GM21528 (cell line): ENCODE results near the gene HMX2.

Experiments
- ATAC-seq: cut with Tn5 transposase; IDR thresholded peaks from one replicate; pipeline ENCODE4 v1.9.1; 2021; ENCODE audit warnings: mild to moderate bottlenecking, moderate library complexity; ENCODE audit not compliant: unreplicated experiment, low FRiP score

Gene HMX2

DNA sequence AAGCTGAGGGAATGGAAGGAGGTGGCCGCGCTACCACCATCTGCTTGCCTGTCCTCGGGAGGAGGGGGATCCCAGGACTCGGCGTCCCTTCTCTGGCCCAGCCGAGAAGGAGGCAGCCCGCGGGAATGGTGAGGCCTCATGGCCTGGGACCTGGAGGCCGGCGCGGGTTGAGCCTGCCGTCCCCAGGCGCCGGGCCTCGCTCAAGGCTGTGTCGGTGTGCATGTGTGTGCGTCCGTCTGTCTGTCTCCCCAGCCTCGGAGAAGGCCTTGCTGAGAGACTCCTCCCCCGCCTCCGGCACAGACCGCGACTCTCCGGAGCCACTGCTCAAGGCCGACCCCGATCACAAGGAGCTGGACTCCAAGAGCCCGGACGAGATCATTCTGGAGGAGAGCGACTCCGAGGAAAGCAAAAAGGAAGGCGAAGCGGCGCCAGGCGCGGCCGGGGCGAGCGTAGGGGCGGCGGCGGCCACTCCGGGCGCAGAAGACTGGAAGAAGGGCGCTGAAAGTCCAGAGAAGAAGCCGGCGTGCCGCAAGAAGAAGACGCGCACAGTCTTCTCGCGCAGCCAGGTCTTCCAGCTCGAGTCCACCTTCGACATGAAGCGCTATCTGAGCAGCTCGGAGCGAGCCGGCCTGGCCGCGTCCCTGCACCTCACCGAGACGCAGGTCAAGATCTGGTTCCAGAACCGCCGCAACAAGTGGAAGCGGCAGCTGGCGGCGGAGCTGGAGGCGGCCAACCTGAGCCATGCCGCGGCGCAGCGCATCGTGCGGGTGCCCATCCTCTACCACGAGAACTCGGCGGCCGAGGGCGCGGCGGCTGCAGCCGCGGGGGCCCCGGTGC is 10.9 kb upstream of the HMX2 start:
- no peak for ATAC-seq

- no peak for ATAC-seq
Observed at GRCh38 chr10:123139165-123139520, 8.8 kb upstream of the HMX2 start.

DNA sequence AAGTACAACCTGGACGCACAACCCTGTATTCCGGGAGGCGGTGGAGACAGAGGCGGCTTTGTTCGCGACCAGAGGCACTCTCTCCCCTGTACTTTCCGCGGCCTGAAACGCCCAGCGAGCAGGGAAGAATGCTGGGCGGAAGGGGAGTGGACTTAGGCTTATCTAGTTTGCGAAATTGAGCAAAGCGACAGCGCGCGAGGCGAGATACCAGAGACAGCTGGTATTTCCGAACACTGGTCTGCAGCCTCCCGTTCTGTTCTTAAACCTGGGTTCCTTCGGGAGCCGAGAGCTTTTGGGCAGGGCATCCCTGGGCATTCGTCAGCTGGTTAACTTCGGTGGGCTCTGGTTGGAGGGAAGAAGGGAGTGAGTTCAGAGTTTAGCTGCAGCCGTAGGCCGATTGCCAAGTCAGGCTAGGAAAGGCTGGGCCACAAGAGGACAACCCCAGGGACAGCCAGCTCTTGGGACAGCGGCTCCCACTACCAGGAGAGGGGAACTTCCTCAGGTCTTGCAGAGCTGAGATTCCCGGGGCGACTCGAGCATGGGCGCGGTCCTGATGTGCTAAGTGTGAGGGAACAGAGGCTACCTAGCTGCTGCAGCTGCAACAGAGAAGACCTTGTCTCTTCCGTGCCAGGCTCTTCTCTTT is 8.3 kb upstream of the HMX2 start:
- no peak for ATAC-seq

- no peak for ATAC-seq
Observed at GRCh38 chr10:123140164-123140982, 7.6 kb upstream of the HMX2 start.

DNA sequence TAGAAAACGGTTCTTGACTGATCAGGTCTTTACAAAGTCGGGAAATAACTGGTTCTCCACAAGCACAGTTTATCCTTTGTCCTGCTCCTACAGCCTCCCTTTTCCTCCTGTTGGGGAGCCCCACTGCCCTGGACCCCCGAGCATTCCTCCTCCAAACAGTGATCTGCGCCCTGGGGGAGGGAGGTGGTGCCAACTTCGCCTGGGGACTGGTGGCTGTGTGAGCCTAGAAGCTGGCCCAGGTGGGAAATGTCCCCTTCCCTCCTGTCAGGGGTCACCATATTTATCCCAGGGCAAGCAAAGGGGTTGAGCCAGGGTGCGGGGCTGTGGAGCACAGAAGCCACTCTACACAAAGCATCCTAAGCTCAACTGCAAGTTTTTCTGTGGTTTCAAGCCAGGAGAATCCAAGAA is 6.9 kb upstream of the HMX2 start:
- ATAC-seq: no peak

DNA sequence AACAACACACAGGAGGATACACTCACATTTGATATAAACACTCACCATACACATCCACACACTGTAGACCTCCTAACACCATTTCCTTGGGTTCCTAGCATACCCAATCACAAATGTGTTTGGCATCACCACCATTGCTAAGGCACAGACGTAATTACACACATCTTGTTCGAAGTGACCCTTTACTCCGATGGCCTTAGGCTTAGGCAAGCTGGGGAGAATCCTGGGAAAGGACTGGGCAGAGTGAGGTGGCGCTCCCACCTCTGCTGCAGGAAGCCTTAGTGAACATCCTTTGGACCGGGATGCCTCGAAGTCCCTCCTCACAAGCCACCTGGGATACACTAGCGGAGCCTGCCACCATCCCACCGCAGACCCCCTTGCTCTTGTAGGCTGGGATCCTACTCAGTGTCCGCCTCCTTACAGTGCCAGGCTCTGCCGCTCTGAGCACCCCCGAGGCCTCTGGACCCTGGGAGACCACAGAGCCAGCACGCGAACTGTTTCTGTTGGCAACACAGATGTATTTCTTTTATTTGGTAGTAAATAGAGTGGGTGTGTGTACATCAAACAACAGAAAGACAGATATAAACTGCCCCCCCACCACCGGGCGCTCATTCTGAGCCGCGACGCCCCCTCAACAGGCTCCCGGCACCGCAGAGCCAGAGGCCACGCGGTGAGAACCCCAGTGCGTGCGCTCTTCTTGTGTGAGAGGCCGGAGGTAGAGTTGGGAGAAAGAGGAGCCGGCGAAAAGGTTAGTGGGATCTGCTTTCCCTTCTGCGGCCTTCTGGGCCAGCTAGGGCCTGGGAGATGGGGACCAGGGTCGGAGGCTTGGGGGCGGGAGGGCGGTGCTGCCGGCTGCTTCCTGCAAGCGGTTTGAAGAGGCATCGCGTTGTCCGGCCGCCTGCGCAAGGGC is 5.9 kb upstream of the HMX2 start:
- ATAC-seq: no peak

GRCh38 chr10:123142701-123143161 is 5.2 kb upstream of the HMX2 start:
- ATAC-seq: no peak

GRCh38 chr10:123143162-123143824 is 4.6 kb upstream of the HMX2 start:
- ATAC-seq: no peak

- ATAC-seq: no peak
Observed at GRCh38 chr10:123143825-123144168, 4.1 kb upstream of the HMX2 start.

DNA sequence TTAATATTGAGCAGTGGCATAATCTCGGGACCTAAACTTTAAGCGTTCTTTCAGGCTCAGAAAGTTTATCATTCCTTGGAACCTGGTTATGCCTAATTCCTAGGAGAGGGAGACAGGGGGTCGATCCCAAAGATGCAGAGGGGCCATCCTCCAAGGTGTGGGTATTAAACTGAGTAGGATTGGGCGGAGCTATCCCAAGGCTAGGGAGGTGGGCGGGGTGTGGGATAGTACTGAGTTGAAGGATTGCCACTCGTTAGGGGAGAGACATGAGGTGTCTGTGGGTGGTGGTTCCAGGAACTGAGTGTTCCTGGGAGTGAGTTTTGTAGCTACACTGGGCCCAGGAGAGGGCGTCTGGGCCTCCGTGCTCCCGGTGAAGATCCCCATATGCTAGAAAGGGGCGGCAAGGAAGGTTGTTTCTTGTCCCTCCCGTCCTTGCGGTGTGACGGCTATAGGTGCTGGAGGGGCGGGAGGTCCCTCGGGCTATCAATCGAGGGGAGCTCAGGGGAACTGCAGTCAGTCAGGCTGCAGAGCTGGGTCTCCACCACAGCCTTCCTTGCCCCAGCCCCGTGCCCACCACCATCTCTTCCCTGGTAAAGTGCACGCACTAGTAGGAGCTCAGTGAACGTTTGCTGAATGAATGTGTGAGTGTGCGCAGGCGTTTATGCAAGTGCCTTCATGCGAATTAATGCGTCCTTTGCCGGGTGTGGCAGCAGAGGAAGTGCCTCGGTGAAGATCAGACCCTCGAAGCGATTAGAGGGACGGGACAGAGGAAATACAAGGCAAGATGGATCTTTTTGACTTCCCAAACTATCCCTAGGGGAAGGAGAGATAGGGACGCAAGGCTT is 3.0 kb upstream of the HMX2 start:
- no peak for ATAC-seq

DNA sequence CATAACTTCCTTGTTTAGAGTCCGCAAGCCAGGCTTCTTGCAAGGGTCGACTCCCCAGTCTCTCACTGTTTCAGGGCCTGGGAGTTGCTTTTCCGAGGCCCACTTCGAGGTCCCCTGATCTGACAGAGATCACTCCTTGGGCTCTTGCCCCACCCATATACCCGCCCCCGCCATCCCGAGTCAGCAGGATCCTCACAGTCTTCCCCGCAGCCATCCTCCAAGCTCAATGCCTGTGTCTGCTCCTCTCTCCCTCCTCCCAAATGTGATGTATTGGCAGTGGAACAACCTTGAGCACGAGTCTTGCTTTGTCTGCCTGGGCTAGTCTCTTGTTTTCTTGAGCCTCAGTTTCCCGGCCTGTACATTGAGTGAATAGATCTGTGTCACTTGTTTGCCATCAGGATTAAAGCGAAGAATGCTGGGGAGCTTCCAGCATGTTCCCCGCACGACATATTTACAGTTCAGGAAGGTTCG is 2.4 kb upstream of the HMX2 start:
- no peak for ATAC-seq

DNA sequence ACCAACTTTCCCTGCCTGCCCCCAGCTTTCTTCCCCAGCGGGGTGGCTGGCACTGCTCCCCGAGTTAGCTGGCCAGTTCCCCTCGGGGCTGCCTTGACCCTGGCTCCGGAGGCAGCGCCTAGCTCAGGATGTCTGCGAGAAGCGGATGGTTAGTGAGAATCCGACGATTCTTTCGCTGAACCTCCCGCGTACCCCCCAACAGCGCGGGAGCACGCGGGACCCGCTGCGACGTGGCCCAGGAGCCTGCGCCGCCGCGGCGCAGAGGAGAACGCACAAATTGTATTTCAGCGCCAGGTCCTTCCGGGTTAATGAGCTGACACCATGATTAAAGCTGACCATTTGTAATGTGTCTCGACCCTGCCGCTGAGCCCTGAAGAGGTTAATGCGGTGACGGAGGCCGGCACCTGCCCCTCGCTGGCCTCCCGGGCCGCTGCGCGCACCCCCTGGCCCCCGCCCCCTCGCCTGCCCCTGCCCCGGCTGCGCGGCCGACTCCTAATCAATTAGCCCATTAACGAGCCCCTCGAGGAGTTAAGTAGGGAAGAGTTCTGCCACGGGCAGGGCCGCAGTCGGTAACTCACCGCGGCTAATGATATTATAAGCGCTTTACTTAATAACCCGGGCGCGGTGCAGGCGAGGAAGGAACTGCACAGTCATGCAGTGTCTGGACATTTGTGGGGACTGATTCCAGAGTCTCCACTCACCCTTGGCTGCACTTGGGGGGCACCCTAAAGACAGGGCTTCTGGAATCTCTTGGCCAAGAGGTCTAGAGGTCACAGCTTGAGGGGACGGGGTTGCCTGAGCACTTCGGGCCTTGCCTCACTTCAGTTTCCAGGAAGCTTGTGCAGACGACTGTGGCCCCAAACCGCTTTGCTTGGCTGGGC is 1.7 kb upstream of the HMX2 start:
- ATAC-seq: no peak

DNA sequence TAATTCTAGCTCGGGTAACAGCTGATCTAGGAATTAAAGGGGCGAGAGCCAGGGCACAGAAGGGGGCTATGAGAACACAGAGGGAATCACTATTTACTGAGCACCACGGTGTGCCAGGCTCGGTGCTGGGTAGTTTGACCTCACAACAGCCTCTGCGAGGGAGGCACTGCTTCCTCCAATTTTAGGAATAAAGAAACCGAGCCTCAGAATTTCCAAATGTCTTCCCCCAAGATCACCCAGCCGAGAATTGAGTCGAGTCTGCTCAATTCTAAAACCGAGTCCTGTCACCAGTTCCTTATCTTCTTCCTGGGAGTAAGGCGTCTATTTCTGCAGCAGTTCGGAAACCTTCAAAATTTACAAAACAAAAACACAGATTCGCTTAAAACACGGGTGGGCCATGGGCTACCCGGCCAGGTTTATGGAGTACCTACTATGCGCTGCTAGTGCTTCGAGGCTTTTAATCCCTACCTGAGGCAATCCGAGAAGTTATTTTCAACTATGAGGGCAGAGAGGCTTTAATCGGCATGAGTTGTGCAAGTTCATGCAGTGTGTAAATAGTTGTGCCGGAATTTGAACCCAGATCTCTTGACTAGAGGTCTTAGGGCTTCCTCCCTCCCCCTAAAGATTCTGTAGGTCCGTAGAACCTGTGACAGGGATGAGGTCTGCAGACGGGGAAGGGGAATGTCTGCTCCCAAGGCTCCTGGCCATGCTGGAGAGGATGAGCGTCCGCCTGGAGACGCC is 872 bp upstream of the HMX2 start:
- no peak for ATAC-seq

GRCh38 chr10:123148414-123149161 is 652 bp downstream of the HMX2 start:
- no peak for ATAC-seq

GRCh38 chr10:123149162-123149567 is 1.2 kb downstream of the HMX2 start:
- ATAC-seq: no peak

DNA sequence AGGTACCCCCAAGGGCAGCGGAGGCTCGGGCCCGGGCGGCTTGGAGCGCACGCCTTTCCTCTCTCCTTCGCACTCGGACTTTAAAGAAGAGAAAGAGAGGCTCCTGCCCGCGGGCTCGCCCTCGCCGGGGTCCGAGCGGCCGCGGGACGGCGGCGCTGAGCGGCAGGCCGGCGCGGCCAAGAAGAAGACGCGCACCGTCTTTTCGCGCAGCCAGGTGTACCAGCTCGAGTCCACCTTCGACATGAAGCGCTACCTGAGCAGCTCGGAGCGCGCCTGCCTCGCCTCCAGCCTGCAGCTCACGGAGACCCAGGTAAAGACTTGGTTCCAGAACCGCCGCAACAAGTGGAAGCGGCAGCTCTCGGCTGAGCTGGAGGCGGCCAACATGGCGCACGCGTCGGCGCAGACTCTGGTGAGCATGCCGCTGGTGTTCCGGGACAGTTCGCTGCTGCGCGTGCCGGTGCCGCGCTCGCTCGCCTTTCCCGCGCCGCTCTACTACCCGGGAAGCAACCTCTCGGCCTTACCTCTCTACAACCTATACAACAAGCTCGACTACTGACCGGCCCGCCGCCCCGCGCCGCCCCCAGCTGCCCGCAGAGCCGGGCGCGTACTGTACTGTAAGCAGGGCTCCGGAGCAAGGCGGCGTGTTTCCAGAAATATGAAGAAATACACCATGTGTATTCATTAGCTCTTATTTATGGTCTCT is 1.8 kb downstream of the HMX2 start:
- ATAC-seq: no peak
